Stimulated activated CD8-positive, alpha-beta memory T cell treated with anti-CD3 and anti-CD28 coated beads, Interleukin-7, amount 100 ng/mL, for 24 hours (primary cell): ENCODE measurements around the gene PLXNB2.
A peak's percentile ranks its signal among the peaks of the same experiment; 100 is the strongest.
"Not testable (repeated sequence)": the region's sequence is repeated elsewhere in the genome, so short reads cannot be mapped to it uniquely, and the experiment has no call there.

Experiments used
- DNase-seq: peaks from one replicate; pipeline ENCODE4 v3.0.0-alpha.2; 2020; ENCODE audit warnings: low read depth

The PLXNB2 gene

DNA sequence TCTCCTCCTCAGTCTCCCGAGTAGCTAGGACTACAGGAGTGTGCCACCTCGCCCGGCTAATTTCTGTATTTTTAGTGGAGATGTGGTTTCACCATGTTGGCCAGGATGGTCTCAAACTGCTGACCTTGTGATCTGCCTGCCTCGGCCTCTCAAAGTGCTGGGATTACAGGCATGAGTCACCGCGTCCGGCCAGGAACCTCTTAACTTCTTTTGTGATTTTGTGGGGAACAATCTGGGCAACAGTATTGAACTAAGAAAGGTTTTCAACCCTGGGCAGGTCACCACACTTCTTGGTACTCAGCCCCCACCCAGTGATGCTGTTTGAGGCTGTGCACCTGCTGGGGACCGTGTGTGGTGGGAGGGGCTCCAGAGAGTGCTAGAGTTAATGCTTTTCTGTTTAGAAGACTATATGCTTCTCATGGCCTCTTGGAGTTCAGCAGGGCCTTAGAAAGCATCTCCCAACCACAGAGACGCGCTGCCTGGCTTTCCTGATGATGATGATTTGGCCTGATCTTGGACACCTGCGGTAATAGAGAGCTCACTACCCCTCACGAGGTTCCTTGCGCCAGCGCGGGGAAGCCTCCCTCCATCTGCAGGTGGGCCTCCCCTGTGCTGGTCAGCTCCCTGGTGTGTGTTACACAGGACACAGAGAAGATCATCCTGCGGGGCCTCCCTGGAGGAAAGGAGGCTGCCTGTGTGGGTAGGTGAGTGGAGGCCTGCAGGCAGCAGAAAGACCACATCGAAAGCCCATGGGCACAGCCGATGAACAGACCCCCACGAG lies 18.2 kb upstream of the PLXNB2 start:
- DNase-seq = no peak

GRCh38 chr22:50323900-50324299 lies 16.5 kb upstream of the PLXNB2 start:
- no peak for DNase-seq

DNA sequence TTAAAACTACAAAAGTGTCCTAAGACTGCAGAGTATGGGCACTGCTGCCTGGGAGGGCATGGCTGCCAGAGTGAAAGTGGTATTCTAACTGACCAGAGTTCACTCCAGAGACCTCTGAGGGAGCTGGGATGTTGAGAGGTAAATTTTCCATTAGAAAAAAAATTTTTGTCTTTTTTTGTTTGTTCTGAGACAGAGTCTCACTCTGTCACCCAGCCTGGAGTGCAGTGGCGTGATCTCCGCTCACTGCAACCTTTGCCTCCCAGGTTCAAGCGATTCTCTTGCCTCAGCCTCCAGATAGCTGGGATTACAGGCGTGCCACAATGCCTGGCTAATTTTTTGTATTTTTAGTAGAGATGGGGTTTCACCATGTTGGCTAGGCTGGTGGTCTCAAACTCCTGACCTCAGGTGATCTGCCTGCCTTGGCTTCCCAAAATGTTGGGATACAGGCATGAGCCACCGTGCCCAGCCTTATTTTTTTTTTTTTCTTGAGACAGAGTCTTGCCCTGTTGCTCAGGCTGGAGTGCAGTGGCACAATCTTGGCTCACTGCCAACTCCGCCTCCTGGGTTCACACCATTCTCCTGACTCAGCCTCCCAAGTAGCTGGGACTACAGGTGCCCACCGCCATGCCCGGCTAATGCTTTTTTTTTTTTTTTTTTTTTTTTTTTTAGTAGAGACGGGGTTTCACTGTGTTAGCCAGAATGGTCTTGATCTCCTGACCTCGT lies 15.1 kb upstream of the PLXNB2 start:
- not testable (repeated sequence) for DNase-seq

- no peak for DNase-seq
Measured at GRCh38 chr22:50320671-50321325, 13.4 kb upstream of the PLXNB2 start.

- DNase-seq = no peak
Measured at GRCh38 chr22:50320116-50320515, 12.7 kb upstream of the PLXNB2 start.

- no peak for DNase-seq
Measured at GRCh38 chr22:50319503-50319951, 12.1 kb upstream of the PLXNB2 start.

GRCh38 chr22:50318698-50319411 lies 11.4 kb upstream of the PLXNB2 start:
- DNase-seq = no peak

DNA sequence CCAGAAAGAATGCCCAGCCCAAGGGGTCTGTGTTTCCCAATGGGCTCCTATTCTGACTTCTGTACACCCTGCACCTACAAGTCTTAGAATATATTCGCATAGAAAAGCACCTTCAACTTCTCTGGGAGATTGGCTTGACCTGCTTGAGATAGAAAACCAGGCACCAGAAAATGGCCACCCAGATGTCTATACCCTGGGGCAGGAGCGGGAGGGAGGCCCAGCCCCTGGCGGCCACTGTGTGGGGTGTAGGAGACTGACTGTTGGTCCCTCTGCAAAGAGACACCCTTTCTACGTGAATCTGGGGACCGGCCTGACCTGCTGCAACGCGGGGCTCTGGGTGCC lies 10.9 kb upstream of the PLXNB2 start:
- DNase-seq = no peak

DNA sequence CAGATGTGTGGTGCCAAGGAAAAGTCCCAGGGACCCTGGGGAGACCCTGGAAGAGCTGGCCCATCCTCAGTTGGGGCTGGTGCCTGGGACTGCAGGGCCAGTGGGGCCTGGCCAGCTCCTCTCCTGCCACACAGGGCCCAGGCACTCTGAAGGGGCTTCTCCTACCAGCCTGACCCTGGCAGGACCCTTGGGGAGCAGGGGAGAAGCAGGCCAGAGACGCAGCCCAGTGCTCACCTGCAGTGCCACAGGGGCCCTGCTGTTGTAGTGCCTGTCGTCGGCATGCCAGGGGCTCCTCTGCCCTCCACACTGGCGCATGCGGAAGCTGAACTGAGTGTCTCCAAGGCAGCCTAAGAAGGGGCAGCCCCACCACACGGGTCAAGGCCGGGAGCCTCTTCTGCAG lies 10.2 kb upstream of the PLXNB2 start:
- DNase-seq = no peak

- no peak for DNase-seq
Measured at GRCh38 chr22:50317178-50317577, 9.7 kb upstream of the PLXNB2 start.

DNA sequence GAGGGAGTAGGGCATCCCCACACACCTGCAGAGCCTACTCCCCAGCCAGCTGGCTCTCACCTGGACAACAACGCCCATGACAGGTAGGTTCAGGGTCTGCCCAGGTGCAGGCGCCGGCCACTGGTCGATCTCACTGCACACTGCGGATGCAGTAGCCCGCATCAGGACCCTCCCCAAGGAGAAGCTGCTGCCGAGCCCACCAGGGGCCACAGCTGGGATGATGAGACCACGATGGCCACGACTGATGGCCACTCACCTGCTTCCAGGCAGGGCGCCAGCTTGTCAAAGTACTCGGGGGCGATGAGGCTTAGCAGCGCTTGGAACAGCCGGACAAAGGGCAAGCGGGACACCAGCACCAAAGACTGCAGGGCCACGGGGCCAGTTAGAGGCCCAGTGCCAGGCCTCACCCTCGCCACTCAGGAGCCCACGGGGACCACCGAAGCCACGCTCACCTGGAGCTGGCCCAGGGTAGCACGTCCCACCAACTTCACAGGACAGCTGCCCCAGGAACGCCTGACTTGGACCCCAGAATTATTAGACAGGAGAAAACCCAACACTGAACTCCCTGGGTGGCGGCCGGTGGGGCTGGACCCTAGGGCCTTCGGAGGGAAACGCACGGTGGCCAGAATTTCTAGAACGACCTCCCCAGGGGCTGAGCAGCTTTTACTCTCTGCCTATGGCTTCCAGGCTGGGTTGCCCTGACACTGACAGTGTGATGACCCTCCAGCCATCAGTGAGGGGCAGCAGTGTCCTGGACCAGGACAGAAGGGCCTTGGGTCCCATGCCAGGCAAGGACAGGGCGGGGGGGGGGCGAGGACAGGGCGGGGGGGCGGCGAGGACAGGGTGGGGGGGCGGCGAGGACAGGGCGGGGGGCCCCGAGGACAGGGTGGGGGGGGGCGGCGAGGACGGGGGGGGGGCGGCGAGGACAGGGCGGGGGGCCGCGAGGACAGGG lies 8.9 kb upstream of the PLXNB2 start:
- DNase-seq = no peak

- no peak for DNase-seq
Measured at GRCh38 chr22:50315289-50316113, 8.1 kb upstream of the PLXNB2 start.

DNA sequence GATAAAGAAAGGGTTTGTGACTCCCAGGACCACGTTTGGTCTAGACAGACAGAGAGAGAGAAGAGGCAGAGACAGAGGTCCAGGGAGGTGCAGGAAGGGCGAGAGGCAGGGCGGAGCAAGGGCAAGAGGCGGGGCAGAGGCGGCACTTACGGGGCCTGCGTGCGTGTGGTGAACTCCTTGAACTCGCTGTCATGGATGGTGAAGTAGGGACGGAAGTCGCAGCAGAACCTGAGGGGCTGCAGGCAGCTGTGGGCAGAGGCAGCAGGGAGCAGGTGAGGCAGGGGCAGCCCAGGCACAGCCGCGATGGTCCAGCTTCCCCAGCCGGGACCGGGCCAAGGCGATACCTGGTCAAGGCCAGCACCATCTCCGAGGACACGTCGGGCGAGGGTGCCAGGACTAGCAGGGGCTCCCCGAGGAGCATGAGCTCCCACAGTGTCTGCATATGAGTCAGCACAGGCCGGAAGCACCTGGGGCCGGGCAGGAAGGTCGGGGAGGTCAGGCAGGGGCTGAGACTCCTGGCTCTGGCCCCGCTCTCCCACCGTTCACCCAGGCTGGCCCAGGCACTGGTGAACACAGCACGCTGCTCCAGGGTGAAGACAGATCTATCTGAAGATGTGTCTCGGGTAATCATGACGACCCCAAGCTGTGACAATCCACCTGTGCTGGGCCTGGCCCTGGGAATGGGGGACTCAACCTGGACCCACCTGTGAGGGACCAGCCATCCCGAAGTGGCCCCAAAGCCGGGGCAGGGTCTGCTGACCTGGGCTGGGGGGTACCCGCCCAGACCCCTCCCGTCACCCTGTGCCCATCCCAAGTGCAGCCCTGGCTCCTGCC lies 7.2 kb upstream of the PLXNB2 start:
- DNase-seq = peak; percentile 53

DNA sequence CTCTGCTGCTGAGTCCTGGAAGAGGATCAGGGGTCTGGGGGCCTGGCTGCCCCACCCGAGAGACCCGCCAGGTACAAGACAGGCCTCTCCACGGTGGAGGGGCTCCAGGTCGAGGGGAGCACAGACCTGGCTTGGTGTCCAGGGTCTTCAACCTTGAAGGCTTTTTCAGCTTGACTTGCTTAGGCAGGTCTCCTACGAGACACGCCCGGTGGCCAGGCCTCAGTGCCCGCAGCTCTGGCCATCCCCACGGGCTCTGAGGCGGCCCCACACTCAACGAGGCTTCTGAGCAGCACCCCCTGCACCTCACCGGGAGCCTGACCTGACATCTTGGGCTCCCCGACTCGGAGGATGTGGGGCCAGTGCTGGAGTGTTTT lies 6.6 kb upstream of the PLXNB2 start:
- no peak for DNase-seq

DNA sequence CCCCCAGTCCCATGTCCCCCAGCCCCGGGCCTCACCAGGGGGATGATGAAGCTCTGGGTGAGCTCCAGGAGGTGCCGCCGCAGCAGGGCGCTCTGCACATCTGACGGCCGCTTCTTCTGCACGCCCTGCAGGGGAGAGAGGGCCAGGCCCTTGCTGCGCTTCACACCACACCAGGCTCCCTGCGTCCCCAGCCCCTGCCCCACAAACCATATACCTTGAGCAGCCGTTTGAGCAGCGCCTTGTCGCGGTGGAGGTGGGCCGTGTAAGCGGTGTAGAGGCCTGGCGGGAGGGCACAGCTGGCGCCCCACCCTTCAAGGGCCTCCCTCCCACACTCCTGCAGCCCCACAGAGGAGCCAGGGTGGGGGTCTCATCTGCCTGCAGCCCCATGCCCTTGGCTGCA lies 6.2 kb upstream of the PLXNB2 start:
- DNase-seq = no peak

DNA sequence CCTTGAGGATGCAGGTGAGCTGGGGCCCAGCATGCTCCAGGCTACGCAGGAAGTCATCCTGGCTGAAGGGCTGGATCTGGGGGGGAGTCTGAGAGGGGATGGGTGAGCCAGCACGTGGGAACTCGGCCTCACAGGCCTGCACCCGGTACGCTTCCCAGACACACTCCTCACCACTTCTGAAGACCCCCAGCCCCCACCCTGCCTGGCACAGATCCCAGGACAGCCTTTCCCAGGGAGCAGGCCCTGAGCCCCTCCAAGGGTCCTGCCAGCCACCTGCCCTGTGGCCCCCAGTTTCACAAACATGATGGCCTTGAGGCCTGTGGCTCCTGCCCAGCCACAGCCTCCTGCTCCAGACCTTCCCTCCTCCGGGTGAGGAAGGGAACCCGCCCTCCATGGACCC lies 5.6 kb upstream of the PLXNB2 start:
- DNase-seq = no peak

- DNase-seq = no peak
Measured at GRCh38 chr22:50312371-50312770, 4.9 kb upstream of the PLXNB2 start.

DNA sequence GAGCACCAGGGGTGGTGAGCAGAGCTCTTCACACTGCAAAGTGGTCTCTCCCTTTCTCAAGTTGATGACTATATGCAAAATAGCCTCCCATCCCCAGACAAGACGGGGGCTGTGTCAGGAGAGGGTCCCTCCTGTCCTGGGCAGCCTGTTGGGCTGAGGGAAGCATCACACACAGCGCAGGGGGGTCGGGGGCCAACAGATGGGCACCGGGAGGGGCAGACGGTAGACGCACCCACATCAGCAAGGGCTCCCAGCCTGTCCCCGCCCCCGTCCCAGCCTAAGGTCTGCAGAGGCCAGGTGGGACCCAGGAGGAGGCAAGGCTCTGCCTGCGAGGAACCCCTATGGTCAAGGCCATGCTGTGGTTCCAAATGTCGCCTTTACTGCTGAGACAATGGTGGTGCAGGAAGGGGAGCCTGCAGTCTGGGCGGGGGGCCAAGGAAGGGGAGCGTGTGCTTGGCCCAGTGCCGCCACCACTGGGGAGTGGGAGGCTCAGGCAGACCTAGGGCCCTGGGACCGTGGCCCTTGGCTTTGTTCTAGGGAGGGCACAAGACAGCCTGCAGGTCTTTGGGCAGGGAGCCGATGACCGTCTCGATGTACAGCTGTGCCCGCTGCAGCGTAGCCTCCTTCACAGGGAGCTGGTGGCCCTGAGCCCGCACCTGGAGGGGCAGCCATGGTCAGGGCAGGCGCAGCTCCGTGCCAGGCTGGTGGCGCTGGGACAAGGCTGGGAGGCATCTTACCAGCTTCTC lies 4.3 kb upstream of the PLXNB2 start:
- no peak for DNase-seq

DNA sequence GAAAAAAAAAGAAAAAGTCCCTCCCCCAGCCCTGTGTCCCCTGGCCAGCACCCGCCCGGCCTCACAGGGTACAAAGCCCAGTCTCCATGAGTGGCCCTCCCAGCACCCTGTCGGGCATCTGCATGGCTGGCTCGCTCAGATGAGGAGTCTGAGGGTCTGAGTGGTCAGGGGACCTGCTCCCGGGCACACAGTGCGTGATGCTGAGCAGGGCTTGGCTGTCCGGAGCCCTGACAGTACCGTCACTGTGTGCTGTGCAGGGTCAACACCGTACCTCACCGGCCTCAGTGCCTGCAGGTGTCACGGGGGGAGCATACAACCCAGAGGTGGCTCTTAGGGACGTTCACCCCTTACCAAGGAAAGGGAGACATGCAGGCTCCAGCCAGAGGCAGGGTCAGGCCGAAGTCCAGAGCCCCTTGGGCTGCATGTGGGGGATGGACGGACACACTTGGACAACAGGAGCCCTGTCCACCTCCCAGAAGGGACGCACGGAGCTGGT lies 3.6 kb upstream of the PLXNB2 start:
- no peak for DNase-seq
